ENCODE results near the gene TAF5L. TPM values are rescaled to one million over a fixed set of nuclear protein-coding genes. Genes with fewer than 3 reads are reported as not detected.
"Not testable (repeated sequence)": the region's sequence is repeated elsewhere in the genome, so short reads cannot be mapped to it uniquely, and the experiment has no call there.

Gene TAF5L
- total and polyA plus RNA-seq, 9 donors, result 8.7 to 13.7 (median 11.8) TPM

- no CpG with 5 or more reads among the region's 6 CpGs for WGBS (ENCODE audit: insufficient coverage)
- Histone ChIP-seq H3K4me1 (ENCODE audit: control insufficient read depth, insufficient read depth, low read length) (peaks cover 10% of the 10 kb centered on the region), H3K9me3 (replicated peaks; ENCODE audit: control insufficient read depth, low read depth, low read length) (no peaks in the 10 kb centered on the region), H3K4me3 (ENCODE audit: low read length) (no peak overlapping the region), H3K36me3 (ENCODE audit: control insufficient read depth, insufficient read depth, low read length) (no peaks in the 10 kb centered on the region), H3K27me3 (ENCODE audit: control insufficient read depth, insufficient read depth, low read length) (no peaks in the 10 kb centered on the region), H3K27ac (ENCODE audit: low read length) (no peak overlapping the region)
- no peak for DNase-seq
These were observed 51.1 kb downstream of the TAF5L start for GRCh38 chr1:229574679-229575442.

DNA sequence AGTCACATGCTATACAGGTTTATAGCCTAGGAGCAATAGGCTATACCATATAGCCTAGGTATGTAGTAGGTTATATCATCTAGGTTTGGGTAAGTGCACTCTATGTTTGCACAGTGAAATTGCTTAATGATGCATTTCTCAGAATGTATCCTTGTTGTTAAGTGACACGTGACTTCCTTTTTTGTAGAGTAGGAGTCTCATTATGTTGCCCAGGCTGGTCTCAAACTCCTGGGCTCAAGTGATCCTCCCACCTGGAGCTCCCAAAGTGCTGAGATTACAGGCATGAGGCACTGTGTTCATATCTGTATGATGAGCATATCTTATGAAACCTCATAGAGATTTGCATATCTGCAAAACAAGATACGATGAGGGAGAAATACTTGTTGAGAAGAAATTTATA, 53.6 kb downstream of the TAF5L start:
- H3K4me3 ChIP-seq (ENCODE audit: low read length), result no peak overlapping the region
- DNase-seq, result no peak
- WGBS (ENCODE audit: insufficient coverage), result 100% methylated on average over 1 of the region's 2 CpGs
- no peak overlapping the region for H3K27ac ChIP-seq (ENCODE audit: low read length)
- no peaks in the 10 kb centered on the region for H3K9me3 ChIP-seq (replicated peaks; ENCODE audit: control insufficient read depth, low read depth, low read length)
- no peaks in the 10 kb centered on the region for H3K36me3 ChIP-seq (ENCODE audit: control insufficient read depth, insufficient read depth, low read length)
- no peaks in the 10 kb centered on the region for H3K4me1 ChIP-seq (ENCODE audit: control insufficient read depth, insufficient read depth, low read length)
- H3K27me3 ChIP-seq (ENCODE audit: control insufficient read depth, insufficient read depth, low read length), result no peaks in the 10 kb centered on the region

DNA sequence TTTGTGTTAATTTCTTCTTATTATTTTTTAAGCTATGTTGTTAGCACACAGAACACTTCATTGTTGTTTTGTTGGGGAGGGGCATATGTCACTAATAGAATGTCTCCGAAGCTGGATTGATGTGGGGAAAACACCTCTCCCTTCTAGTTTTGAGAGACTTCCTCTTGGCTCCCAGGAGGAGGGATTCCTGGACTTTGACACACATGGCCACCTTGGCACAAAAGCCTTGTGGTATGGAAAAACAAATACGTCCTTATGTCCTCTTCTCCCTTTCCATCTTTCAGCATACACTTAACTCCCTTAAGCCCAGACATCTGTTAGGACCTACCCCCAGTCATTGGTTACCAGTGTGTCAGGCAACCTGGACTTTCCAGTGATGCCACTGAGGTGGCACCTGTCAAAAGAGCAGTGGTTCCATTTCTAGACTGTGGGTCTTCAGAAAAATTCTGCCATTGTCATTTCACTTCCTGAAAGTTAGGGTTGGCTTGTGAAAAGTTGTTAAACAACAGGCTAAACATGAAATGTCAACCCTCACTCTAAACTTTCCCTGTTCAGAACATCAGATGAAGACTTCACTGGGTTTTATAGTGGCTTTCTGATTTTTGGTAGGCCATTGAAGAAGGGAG, 54.9 kb downstream of the TAF5L start:
- Histone ChIP-seq H3K36me3 (ENCODE audit: control insufficient read depth, insufficient read depth, low read length) (no peaks in the 10 kb centered on the region), H3K4me3 (ENCODE audit: low read length) (no peak overlapping the region), H3K9me3 (replicated peaks; ENCODE audit: control insufficient read depth, low read depth, low read length) (no peaks in the 10 kb centered on the region), H3K4me1 (ENCODE audit: control insufficient read depth, insufficient read depth, low read length) (no peaks in the 10 kb centered on the region), H3K27ac (ENCODE audit: low read length) (no peak overlapping the region), H3K27me3 (ENCODE audit: control insufficient read depth, insufficient read depth, low read length) (no peaks in the 10 kb centered on the region)
- no CpG with 5 or more reads among the region's 2 CpGs for WGBS (ENCODE audit: insufficient coverage)
- no peak for DNase-seq

DNA sequence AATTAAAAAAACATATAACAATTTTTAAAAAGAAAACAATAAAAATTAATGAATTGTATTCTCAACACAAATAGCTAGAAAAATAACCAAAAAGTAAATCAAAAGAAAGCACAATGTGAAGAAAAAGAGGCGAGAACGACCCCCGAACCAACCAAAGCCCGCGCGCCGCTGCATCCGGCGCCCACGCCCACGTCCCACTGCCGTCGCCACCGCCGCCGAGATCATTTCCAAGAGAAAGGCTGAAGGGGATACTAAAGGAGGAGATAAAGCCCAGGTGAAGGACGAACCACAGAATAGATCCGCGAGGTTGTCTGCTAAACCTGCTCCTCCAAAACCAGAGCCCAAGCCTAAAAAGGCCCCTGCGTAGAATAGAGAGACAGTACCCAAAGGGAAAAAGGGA, 55.6 kb downstream of the TAF5L start:
- Histone ChIP-seq H3K9me3 (replicated peaks; ENCODE audit: control insufficient read depth, low read depth, low read length) (no peaks in the 10 kb centered on the region), H3K4me3 (ENCODE audit: low read length) (no peak overlapping the region), H3K27me3 (ENCODE audit: control insufficient read depth, insufficient read depth, low read length) (no peaks in the 10 kb centered on the region), H3K36me3 (ENCODE audit: control insufficient read depth, insufficient read depth, low read length) (no peaks in the 10 kb centered on the region), H3K4me1 (ENCODE audit: control insufficient read depth, insufficient read depth, low read length) (no peaks in the 10 kb centered on the region), H3K27ac (ENCODE audit: low read length) (no peak overlapping the region)
- 75% methylated on average over 1 of the region's 20 CpGs for WGBS (ENCODE audit: insufficient coverage)
- no peak for DNase-seq

GRCh38 chr1:229567109-229567868, 58.6 kb downstream of the TAF5L start:
- H3K27me3 ChIP-seq (ENCODE audit: control insufficient read depth, insufficient read depth, low read length), result no peaks in the 10 kb centered on the region
- no peak overlapping the region for H3K4me3 ChIP-seq (ENCODE audit: low read length)
- 81% methylated on average over 3 of the region's 13 CpGs for WGBS (ENCODE audit: insufficient coverage)
- no peak overlapping the region for H3K27ac ChIP-seq (ENCODE audit: low read length)
- DNase-seq, result no peak
- no peaks in the 10 kb centered on the region for H3K9me3 ChIP-seq (replicated peaks; ENCODE audit: control insufficient read depth, low read depth, low read length)
- no peaks in the 10 kb centered on the region for H3K4me1 ChIP-seq (ENCODE audit: control insufficient read depth, insufficient read depth, low read length)
- no peaks in the 10 kb centered on the region for H3K36me3 ChIP-seq (ENCODE audit: control insufficient read depth, insufficient read depth, low read length)

DNA sequence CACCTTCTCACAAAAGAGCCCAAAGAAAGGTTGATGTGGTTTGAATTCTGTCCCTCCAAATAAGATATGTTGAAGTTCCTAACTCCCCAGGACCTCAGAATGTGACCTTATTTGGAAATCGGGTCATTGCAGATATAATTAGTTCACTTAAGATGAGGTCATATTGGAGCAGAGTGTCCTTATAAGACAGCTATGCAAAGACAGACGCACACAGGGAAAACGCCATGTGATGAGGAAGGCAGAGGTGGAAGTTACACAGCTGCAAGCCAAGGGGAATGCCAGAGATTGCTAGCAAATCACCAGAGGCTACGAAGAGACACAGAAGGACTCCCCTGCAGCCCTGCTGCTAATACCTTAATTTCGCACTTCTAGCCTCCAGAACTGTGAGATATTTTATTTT, 62.2 kb downstream of the TAF5L start:
- no peaks in the 10 kb centered on the region for H3K9me3 ChIP-seq (replicated peaks; ENCODE audit: control insufficient read depth, low read depth, low read length)
- no peak overlapping the region for H3K4me3 ChIP-seq (ENCODE audit: low read length)
- H3K27ac ChIP-seq (ENCODE audit: low read length), result no peak overlapping the region
- H3K36me3 ChIP-seq (ENCODE audit: control insufficient read depth, insufficient read depth, low read length), result no peaks in the 10 kb centered on the region
- DNase-seq, result peak; percentile 62
- H3K4me1 ChIP-seq (ENCODE audit: control insufficient read depth, insufficient read depth, low read length), result peaks cover 3% of the 10 kb centered on the region
- WGBS (ENCODE audit: insufficient coverage), result 31% methylated on average over 2 of the region's 5 CpGs
- H3K27me3 ChIP-seq (ENCODE audit: control insufficient read depth, insufficient read depth, low read length), result no peaks in the 10 kb centered on the region

DNA sequence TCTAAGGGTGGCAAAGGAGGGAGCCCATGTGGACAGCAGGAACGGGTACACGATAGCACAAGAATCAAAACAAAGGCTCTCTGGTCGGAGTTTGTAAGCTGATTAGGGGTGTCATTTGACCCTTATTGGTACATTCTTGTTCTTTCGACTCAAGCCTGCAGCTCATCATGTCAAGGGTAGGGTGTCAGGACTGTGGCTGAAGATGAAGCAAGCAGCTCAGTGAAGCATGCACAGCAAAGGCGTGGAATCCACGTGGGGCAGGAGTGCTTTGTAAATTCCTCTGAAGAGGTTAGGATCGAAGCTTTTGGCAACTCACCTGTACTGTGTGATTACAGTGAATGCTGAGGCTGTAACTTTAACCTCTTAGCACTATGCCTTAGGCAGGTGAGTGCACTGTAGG, 62.7 kb downstream of the TAF5L start:
- Histone ChIP-seq H3K27me3 (ENCODE audit: control insufficient read depth, insufficient read depth, low read length) (no peaks in the 10 kb centered on the region), H3K27ac (ENCODE audit: low read length) (no peak overlapping the region), H3K4me1 (ENCODE audit: control insufficient read depth, insufficient read depth, low read length) (peaks cover 3% of the 10 kb centered on the region)

GRCh38 chr1:229562686-229563085, 63.2 kb downstream of the TAF5L start:
- H3K36me3 ChIP-seq (ENCODE audit: control insufficient read depth, insufficient read depth, low read length), result no peaks in the 10 kb centered on the region
- H3K4me3 ChIP-seq (ENCODE audit: low read length), result no peak overlapping the region
- no CpG with 5 or more reads among the region's 3 CpGs for WGBS (ENCODE audit: insufficient coverage)
- no peak for DNase-seq
- H3K4me1 ChIP-seq (ENCODE audit: control insufficient read depth, insufficient read depth, low read length), result peaks cover 3% of the 10 kb centered on the region
- no peaks in the 10 kb centered on the region for H3K27me3 ChIP-seq (ENCODE audit: control insufficient read depth, insufficient read depth, low read length)
- no peaks in the 10 kb centered on the region for H3K9me3 ChIP-seq (replicated peaks; ENCODE audit: control insufficient read depth, low read depth, low read length)
- no peak overlapping the region for H3K27ac ChIP-seq (ENCODE audit: low read length)

More for the DNA sequence above, 62.7 kb downstream of the TAF5L start:
- 30% methylated on average over 7 of the region's 7 CpGs for WGBS (ENCODE audit: insufficient coverage)
- no peaks in the 10 kb centered on the region for H3K9me3 ChIP-seq (replicated peaks; ENCODE audit: control insufficient read depth, low read depth, low read length)
- no peak overlapping the region for H3K4me3 ChIP-seq (ENCODE audit: low read length)
- DNase-seq, result no peak
- H3K36me3 ChIP-seq (ENCODE audit: control insufficient read depth, insufficient read depth, low read length), result no peaks in the 10 kb centered on the region

GRCh38 chr1:229561141-229561540, 64.8 kb downstream of the TAF5L start:
- WGBS (ENCODE audit: insufficient coverage), result 80% methylated on average over 1 of the region's 5 CpGs
- no peaks in the 10 kb centered on the region for H3K36me3 ChIP-seq (ENCODE audit: control insufficient read depth, insufficient read depth, low read length)
- H3K4me1 ChIP-seq (ENCODE audit: control insufficient read depth, insufficient read depth, low read length), result peaks cover 16% of the 10 kb centered on the region
- H3K4me3 ChIP-seq (ENCODE audit: low read length), result no peak overlapping the region
- no peaks in the 10 kb centered on the region for H3K9me3 ChIP-seq (replicated peaks; ENCODE audit: control insufficient read depth, low read depth, low read length)
- H3K27ac ChIP-seq (ENCODE audit: low read length), result no peak overlapping the region
- no peaks in the 10 kb centered on the region for H3K27me3 ChIP-seq (ENCODE audit: control insufficient read depth, insufficient read depth, low read length)
- DNase-seq, result no peak

DNA sequence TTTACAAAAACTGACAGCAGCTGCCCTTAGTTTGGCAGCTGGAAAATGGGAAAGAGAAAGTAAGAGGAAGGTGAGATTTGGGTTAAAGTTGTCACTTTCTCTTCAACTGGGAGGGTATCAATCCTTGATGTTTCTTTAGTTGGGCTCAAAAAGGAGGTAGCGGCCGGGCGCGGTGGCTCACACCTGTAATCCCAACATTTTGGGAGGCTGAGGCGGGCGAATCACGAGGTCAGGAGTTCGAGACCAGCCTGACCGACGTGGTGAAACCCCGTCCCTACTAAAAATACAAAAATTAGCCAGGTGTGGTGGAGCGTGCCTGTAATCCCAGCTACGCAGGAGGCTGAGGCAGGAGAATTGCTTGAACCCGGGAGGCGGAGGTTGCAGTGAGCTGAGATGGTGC, 65.8 kb downstream of the TAF5L start:
- DNase-seq; H3K27me3 ChIP-seq (ENCODE audit: control insufficient read depth, insufficient read depth, low read length); H3K27ac ChIP-seq (ENCODE audit: low read length); H3K4me3 ChIP-seq (ENCODE audit: low read length); H3K9me3 ChIP-seq (replicated peaks; ENCODE audit: control insufficient read depth, low read depth, low read length); H3K36me3 ChIP-seq (ENCODE audit: control insufficient read depth, insufficient read depth, low read length): not testable (repeated sequence)
- H3K4me1 ChIP-seq (ENCODE audit: control insufficient read depth, insufficient read depth, low read length), result peaks cover 16% of the 10 kb centered on the region
- WGBS (ENCODE audit: insufficient coverage), result 94% methylated on average over 8 of the region's 15 CpGs
